Brain microvascular endothelial cell (primary cell): Measurements from ENCODE around the gene FLNA.

Source experiments
- DNase-seq: peaks from one replicate; pipeline ENCODE4 v3.0.0-alpha.2; 2020
- H3K27ac ChIP-seq: fragments of 250-450 bp; sonication (Bioruptor Pico); 2 replicates; pipeline ENCODE4 v1.5.1; 2020; ENCODE audit warnings: mild to moderate bottlenecking, moderate library complexity
- H3K27me3 ChIP-seq: fragments of 250-450 bp; sonication (Bioruptor Pico); replicated peaks from 2 replicates; pipeline ENCODE4 v1.5.1; 2020; ENCODE audit warnings: mild to moderate bottlenecking
- H3K36me3 ChIP-seq: fragments of 250-450 bp; sonication (Bioruptor Pico); replicated peaks from 2 replicates; pipeline ENCODE4 v1.5.1; 2020; ENCODE audit warnings: mild to moderate bottlenecking
- H3K4me3 ChIP-seq: 2 replicates; pipeline ENCODE4 v1.5.1; 2011; ENCODE audit warnings: low read depth, mild to moderate bottlenecking, control low read depth, low read length, moderate library complexity
- in situ Hi-C: cut with HindIII; loops from 2 replicates; pipeline ENCODE4 v1.10.0; 2017; ENCODE audit warnings: low sequenced_read_pairs, low pct_ligation_motif_present
- TF ChIP-seq, protein P1 (sequence below): IDR thresholded peaks from 2 replicates; pipeline ENCODE4 v1.5.1; 2011; ENCODE audit warnings: low read depth, mild to moderate bottlenecking, moderate library complexity, low read length, control low read depth, inconsistent platforms; ENCODE audit errors: missing control alignments

The FLNA gene

DNA sequence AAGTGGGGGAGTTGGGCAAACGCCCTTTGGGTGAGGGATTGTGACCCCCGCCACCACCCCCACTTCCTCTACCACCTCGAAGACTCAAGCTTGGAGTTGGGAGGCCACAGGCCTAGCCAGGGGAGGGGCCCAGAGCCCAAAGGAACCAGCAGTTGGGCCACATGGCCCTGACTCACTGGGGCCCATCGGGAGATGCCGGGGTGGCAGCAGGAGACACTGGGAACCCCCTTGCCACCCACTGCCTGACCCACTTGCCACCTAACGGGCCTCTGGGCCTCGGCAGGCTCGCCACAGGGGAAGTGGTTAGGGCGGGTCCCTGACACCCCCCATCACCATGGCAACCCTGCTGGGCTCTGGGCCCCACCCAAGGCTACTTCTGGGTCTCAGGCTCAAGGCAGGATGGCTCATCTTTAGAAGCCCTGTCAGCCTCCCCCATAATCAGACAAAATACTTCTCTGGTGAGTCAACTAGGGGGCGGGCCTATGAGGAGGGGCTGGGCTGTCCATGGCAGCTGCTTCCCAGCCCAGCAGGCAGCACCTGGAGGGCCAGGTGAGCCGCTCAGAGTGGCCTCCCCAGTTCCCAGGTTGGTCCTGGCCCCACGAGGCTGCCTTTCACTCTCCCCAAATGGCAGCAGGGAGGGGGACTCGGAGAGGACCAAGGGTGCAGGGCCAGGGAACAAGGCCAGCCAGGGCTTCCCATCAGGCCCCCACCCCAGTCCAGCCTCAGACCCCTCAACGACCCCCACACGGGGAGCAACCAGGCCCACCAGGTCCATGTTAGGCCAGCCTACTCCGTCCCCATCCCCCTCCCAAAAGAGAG, 5.6 kb downstream of the FLNA start:
- peak overlapping the region; percentile 95 for H3K4me3 ChIP-seq

DNA sequence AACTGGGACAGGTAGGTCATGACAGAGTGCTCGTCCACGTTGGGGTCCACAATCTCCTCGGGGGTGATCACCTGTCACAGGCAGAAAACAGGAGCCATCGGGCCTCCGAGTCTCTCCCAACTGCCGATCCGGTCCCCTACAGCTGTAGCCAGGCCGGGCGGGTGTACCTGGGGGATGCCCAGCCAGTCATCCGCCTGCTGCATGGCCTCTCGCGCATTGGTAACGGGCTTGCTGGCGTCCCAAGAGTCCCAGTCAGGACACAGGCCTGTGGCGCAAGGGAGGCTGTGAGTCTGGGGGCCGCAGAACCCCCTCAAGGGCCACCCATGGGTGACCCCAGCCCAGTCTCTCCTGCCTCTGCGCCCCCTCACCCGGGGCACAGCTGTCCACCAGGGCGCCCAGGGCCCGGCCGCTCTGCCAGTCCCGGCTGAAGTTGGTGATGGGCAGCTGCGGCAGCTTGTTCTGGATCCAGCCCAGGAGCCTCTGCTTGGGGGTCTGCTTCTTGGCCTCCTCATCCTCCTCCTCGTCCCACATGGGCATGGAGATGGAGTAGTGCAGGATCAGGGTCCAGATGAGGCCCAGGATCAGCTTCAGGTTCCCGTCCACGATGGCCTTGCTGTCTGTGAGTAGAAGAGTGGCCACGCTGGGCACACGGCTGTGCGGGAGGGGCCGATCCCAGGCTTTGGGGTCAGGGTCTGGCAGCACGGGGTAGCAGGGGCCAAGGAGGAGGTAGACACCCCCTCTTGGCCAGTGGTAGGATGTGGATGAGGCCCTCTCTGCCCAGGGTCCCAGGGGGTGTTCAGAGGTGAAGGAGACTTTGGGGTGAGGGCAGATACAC, 6.7 kb downstream of the FLNA start:
- in situ Hi-C loops: no loop called here
- TF ChIP-seq, protein P1, sequence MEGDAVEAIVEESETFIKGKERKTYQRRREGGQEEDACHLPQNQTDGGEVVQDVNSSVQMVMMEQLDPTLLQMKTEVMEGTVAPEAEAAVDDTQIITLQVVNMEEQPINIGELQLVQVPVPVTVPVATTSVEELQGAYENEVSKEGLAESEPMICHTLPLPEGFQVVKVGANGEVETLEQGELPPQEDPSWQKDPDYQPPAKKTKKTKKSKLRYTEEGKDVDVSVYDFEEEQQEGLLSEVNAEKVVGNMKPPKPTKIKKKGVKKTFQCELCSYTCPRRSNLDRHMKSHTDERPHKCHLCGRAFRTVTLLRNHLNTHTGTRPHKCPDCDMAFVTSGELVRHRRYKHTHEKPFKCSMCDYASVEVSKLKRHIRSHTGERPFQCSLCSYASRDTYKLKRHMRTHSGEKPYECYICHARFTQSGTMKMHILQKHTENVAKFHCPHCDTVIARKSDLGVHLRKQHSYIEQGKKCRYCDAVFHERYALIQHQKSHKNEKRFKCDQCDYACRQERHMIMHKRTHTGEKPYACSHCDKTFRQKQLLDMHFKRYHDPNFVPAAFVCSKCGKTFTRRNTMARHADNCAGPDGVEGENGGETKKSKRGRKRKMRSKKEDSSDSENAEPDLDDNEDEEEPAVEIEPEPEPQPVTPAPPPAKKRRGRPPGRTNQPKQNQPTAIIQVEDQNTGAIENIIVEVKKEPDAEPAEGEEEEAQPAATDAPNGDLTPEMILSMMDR: no peak
- H3K27ac ChIP-seq: peak overlapping the region; percentile 99
- peak overlapping the region; percentile 95 for H3K4me3 ChIP-seq
- H3K27me3 ChIP-seq: no peaks in the 10 kb centered on the region
- DNase-seq: no peak
- peaks cover 54% of the 10 kb centered on the region for H3K36me3 ChIP-seq

More for the DNA sequence above, 5.6 kb downstream of the FLNA start:
- Histone ChIP-seq H3K27ac (peak overlapping the region; percentile 99), H3K36me3 (peaks cover 47% of the 10 kb centered on the region), H3K27me3 (no peaks in the 10 kb centered on the region)
- TF ChIP-seq, protein P1: no peak
- peak; percentile 89 for DNase-seq
- in situ Hi-C loops: no loop called here

DNA sequence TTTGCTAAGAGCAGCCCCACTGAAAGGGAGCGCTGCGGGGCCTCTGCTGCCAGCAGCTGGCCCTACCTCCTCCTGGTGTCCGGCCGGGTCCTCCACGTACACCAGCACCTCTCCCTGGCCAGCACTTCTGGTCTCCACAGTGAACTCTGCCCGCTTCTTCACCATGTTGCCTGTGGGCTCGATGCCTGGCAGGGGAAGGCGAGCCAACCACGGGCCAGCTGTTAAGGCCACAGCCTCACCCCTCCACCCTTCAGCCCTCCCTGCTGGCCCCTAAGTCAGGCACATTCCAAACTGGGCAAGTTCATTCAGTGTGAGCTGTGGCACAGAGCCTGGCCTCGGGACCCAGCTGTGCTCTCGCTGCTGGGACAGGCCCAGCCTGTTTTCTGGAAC, 7.8 kb downstream of the FLNA start:
- in situ Hi-C loops: no loop called here
- no peak overlapping the region for H3K4me3 ChIP-seq
- no peak overlapping the region for H3K27ac ChIP-seq
- no peaks in the 10 kb centered on the region for H3K27me3 ChIP-seq
- TF ChIP-seq, protein P1: no peak
- DNase-seq: no peak
- peaks cover 65% of the 10 kb centered on the region for H3K36me3 ChIP-seq

DNA sequence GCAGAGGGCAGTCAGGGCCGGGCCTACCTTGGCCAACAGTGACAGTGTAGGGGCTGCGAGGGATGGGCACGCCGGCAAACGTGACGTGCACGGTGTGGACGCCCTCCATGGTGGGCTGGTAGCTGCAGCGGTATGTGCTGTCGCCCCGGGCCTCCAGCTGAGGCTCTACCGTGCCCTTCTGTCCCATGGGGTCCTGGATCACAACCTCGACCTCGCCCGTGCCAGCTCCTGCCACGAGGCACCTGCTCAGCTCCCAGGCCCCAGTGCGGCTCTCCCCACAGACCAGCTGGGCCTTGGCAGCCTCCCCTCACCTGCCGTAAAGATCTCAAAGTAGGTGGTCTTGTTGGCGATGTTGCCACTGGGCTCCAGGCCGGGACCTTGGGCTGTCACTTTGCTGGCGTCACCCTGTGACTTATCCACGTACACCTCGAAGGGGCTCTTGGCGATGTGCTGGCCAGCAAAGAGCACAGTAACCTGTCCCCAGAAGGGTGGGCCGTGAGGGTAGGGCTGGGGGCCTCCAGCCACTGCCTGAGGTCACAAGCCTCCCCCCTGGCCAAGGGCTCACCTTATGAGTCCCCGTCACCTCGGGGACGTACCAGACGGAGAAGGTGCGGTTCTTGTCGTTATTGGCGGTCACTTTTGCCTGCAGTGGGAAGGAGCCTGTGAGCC, 8.3 kb downstream of the FLNA start:
- Histone ChIP-seq H3K27me3 (no peaks in the 10 kb centered on the region), H3K27ac (no peak overlapping the region), H3K36me3 (peaks cover 68% of the 10 kb centered on the region), H3K4me3 (no peak overlapping the region)
- no peak for DNase-seq
- in situ Hi-C loops: no loop called here
- TF ChIP-seq, protein P1: no peak

DNA sequence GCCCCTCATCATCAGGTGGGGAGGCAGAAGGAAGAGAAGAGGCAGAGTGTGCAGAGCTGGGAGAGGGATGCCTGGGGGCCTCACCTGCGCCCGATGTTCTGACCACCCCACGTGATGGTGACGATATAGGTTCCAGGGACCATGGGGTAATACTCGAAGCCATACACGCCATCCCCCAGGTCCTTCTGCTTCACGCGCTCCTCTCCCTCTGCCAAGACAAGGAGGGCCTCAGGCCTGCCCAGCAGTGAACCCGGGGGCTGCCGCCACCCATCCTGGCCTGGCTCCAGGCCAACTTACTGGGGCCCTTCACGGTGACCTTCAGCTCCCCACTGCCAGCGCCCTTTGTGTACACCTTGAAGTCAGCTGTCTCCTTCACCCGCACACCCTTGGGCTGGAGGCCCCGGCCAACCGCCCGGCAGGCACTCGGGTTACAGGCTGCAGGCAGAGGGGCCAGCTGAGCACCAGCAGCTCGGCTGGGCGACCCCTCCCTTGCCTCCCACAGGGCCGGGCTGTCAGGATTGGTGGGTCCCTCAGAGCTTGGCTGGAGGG, 9.3 kb downstream of the FLNA start:
- Histone ChIP-seq H3K4me3 (no peak overlapping the region), H3K27ac (no peak overlapping the region)
- in situ Hi-C loops: no loop called here

More for the DNA sequence above, 9.3 kb downstream of the FLNA start:
- H3K36me3 ChIP-seq: peaks cover 67% of the 10 kb centered on the region
- TF ChIP-seq, protein P1: no peak
- H3K27me3 ChIP-seq: no peaks in the 10 kb centered on the region
- DNase-seq: no peak
